HepG2 (cell line): ENCODE data around the gene HINT1. TPM values are rescaled to one million over a fixed set of nuclear protein-coding genes. Genes with fewer than 3 reads are reported as not detected.

Source experiments
- ARID2 ChIP-seq: sonication (generic); formaldehyde crosslinking; IDR thresholded peaks from 2 replicates; pipeline ENCODE4 v1.8.1; 2022; ENCODE audit warnings: mild to moderate bottlenecking, missing genetic modification reagents, borderline replicate concordance
- ATF1 ChIP-seq: IDR thresholded peaks from 2 replicates; pipeline ENCODE4 v1.6.1; 2016; ENCODE audit warnings: mild to moderate bottlenecking, control low read depth
- CHD2 ChIP-seq: IDR thresholded peaks from 2 replicates; pipeline ENCODE4 v1.6.1; 2011; ENCODE audit warnings: low read depth, low read length, improper control_type of control experiment
- GZF1 ChIP-seq: sonication (generic); formaldehyde crosslinking; IDR thresholded peaks from 2 replicates; pipeline ENCODE4 v1.5.1; 2020; ENCODE audit warnings: mild to moderate bottlenecking, missing genetic modification reagents
- KAT8 ChIP-seq: IDR thresholded peaks from 2 replicates; pipeline ENCODE4 v1.6.1; 2016; ENCODE audit warnings: missing genetic modification reagents, missing compliant biosample characterization
- RBFOX2 ChIP-seq: fragments of 200-400 bp; formaldehyde crosslinking; IDR thresholded peaks from 2 replicates; pipeline ENCODE4 v1.6.1; 2017; ENCODE audit warnings: low read depth, mild to moderate bottlenecking, low read length
- ZBTB46 ChIP-seq: sonication (generic); formaldehyde crosslinking; IDR thresholded peaks from 2 replicates; pipeline ENCODE4 v1.4.0; 2020; ENCODE audit warnings: mild to moderate bottlenecking, missing genetic modification reagents, borderline replicate concordance
- ZNF280B ChIP-seq: sonication (generic); formaldehyde crosslinking; IDR thresholded peaks from 2 replicates; pipeline ENCODE4 v1.5.0; 2020; ENCODE audit warnings: missing genetic modification reagents, mild to moderate bottlenecking, borderline replicate concordance
- ZNF510 ChIP-seq: sonication (generic); formaldehyde crosslinking; IDR thresholded peaks from 2 replicates; pipeline ENCODE4 v1.4.0; 2020; ENCODE audit warnings: low read depth, mild to moderate bottlenecking, missing genetic modification reagents
- ZNF670 ChIP-seq: sonication (generic); formaldehyde crosslinking; IDR thresholded peaks from 2 replicates; pipeline ENCODE4 v1.8.0; 2022; ENCODE audit warnings: mild to moderate bottlenecking, missing genetic modification reagents, borderline replicate concordance
- ZNF780A ChIP-seq: sonication (generic); formaldehyde crosslinking; IDR thresholded peaks from 2 replicates; pipeline ENCODE4 v1.8.0; 2022; ENCODE audit warnings: mild to moderate bottlenecking, missing genetic modification reagents, moderate library complexity
- polyA plus RNA-seq, 8 experiments: library from polyadenylated mRNA; depleted of rRNA in 3 of 8; stranded (reverse) in 7 of 8; unstranded in 1 of 8; fragments of >200 nt; fragmentation: Illumina TruSeq in 4 of 8; extraction: Trizol in 4 of 8; gene quantifications; 2 replicates each; pipeline versions ENCODE4 v1.2.1 to v1.2.3, GENCODE V29; 2011 to 2016; ENCODE audit warnings: low read depth in 4 of 8, missing spikeins in 1 of 8, mixed read lengths in 1 of 8; ENCODE audit not compliant: insufficient read depth in 1 of 8
- total RNA-seq, 5 experiments: library from RNA; depleted of rRNA; stranded (reverse); fragments of >200 nt; fragmentation: Illumina TruSeq; extraction: Trizol; gene quantifications; 2 replicates each; pipeline ENCODE4 v1.2.3, GENCODE V29; 2016; ENCODE audit warnings: low read depth in 1 of 5
- TF ChIP-seq, protein P1 (sequence below): sonication (generic); formaldehyde crosslinking; IDR thresholded peaks from 2 replicates; pipeline ENCODE4 v1.4.0; 2020; ENCODE audit warnings: missing genetic modification reagents
- TF ChIP-seq, protein P2 (sequence below), 2 experiments: sonication (generic) in 1 of 2; formaldehyde crosslinking in 1 of 2; IDR thresholded peaks; 2 replicates each; pipeline versions ENCODE4 v1.6.1 to v1.9.0; 2014 to 2022; ENCODE audit warnings: antibody characterized with exemption in 1 of 2, borderline replicate concordance in 1 of 2, inconsistent platforms in 1 of 2, low read depth in 1 of 2, missing genetic modification reagents in 1 of 2
- TF ChIP-seq, protein P3 (sequence below): sonication (generic); IDR thresholded peaks from 2 replicates; pipeline ENCODE4 v1.6.1; 2016; ENCODE audit warnings: low read depth, borderline replicate concordance

Gene HINT1
- total and polyA plus RNA-seq, 2 of the 13 experiments (the other 11 are each of a cell fraction or from before 2014, with no cell fraction given) = 428 to 997 TPM

- TF ChIP-seq, protein P1, sequence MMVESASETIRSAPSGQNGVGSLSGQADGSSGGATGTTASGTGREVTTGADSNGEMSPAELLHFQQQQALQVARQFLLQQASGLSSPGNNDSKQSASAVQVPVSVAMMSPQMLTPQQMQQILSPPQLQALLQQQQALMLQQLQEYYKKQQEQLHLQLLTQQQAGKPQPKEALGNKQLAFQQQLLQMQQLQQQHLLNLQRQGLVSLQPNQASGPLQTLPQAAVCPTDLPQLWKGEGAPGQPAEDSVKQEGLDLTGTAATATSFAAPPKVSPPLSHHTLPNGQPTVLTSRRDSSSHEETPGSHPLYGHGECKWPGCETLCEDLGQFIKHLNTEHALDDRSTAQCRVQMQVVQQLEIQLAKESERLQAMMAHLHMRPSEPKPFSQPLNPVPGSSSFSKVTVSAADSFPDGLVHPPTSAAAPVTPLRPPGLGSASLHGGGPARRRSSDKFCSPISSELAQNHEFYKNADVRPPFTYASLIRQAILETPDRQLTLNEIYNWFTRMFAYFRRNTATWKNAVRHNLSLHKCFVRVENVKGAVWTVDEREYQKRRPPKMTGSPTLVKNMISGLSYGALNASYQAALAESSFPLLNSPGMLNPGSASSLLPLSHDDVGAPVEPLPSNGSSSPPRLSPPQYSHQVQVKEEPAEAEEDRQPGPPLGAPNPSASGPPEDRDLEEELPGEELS (CRISPR knock-in tag) = 0 out of 2 replicates have a peak, but pooled peaks have one; percentile 13
- TF ChIP-seq GZF1 (CRISPR knock-in tag) (0 out of 2 replicates have a peak, but pooled peaks have one; percentile 28), KAT8 (CRISPR knock-in tag) (no peak; the same call in 1 of the 2 replicates), ZBTB46 (CRISPR knock-in tag) (no peak), ZNF280B (no peak), RBFOX2 (peak; percentile 90), ZNF510 (CRISPR knock-in tag) (no peak), ATF1 (no peak), ZNF670 (CRISPR knock-in tag) (peak; percentile 47; the same call in 1 of the 2 replicates), ARID2 (CRISPR knock-in tag) (no peak), CHD2 (no peak; the same call in 1 of the 2 replicates), ZNF780A (CRISPR knock-in tag) (no peak)
- TF ChIP-seq, protein P2, sequence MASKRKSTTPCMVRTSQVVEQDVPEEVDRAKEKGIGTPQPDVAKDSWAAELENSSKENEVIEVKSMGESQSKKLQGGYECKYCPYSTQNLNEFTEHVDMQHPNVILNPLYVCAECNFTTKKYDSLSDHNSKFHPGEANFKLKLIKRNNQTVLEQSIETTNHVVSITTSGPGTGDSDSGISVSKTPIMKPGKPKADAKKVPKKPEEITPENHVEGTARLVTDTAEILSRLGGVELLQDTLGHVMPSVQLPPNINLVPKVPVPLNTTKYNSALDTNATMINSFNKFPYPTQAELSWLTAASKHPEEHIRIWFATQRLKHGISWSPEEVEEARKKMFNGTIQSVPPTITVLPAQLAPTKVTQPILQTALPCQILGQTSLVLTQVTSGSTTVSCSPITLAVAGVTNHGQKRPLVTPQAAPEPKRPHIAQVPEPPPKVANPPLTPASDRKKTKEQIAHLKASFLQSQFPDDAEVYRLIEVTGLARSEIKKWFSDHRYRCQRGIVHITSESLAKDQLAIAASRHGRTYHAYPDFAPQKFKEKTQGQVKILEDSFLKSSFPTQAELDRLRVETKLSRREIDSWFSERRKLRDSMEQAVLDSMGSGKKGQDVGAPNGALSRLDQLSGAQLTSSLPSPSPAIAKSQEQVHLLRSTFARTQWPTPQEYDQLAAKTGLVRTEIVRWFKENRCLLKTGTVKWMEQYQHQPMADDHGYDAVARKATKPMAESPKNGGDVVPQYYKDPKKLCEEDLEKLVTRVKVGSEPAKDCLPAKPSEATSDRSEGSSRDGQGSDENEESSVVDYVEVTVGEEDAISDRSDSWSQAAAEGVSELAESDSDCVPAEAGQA (IDR thresholded peaks at IDR 0.05; ENCODE audit: low read depth) = no peak
- TF ChIP-seq, protein P2 (CRISPR knock-in tag; IDR thresholded peaks at IDR 0.05; ENCODE audit: borderline replicate concordance) = no peak; the same call in 1 of the 2 replicates
- TF ChIP-seq, protein P3, sequence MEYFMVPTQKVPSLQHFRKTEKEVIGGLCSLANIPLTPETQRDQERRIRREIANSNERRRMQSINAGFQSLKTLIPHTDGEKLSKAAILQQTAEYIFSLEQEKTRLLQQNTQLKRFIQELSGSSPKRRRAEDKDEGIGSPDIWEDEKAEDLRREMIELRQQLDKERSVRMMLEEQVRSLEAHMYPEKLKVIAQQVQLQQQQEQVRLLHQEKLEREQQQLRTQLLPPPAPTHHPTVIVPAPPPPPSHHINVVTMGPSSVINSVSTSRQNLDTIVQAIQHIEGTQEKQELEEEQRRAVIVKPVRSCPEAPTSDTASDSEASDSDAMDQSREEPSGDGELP = no peak
Observed at GRCh38 chr5:131164191-131165118, 601 bp downstream of the HINT1 start (continued).
